A549 (cell line): ENCODE results near the gene GPR146. TPM values are rescaled to one million over a fixed set of nuclear protein-coding genes. Genes with fewer than 3 reads are reported as not detected.

ENCODE experiments used
- ATAC-seq, 2 experiments: fragments of 200-7000 bp in 1 of 2; fragments of >200 bp in 1 of 2; cut with Nextera tagmentation in 1 of 2; cut with Tn5 transposase in 1 of 2; 3 replicates each; pipeline versions ENCODE4 v1.8.0 to v1.9.1; 2018 to 2020; ENCODE audit warnings: mild to moderate bottlenecking in 1 of 2, moderate library complexity in 1 of 2
- CTCF ChIA-PET: fragments of 300-600 bp; sonication (Branson Sonifier 250); formaldehyde crosslinking; extraction: SDS; loops from one replicate; lab custom pipeline; 2021; ENCODE audit warnings: antibody characterized with exemption, inconsistent platforms; lab: Yijun Ruan, JAX
- POLR2A ChIA-PET: fragments of 350-600 bp; formaldehyde crosslinking; extraction: SDS; loops from one replicate; lab custom pipeline; 2021; ENCODE audit warnings: antibody characterized with exemption, inconsistent platforms; lab: Yijun Ruan, JAX
- DNase-seq, 2 experiments: peaks; one replicate each; pipeline versions ENCODE4 v3.0.0 to v3.0.0-alpha.2; 2011 to 2016; ENCODE audit warnings: low read depth in 1 of 2, low spot score in 1 of 2
- FAIRE-seq: peaks from 2 replicates; lab custom pipeline; 2011; peaks lifted over from hg19 to GRCh38; lab: Jason Lieb, UNC
- H3K27ac ChIP-seq, 2 experiments: fragments of >200 bp; sonication (Bioruptor Twin); formaldehyde crosslinking; 3 replicates each; pipeline ENCODE4 v1.5.1; 2016 to 2017
- H3K4me1 ChIP-seq: fragments of >200 bp; sonication (Bioruptor Twin); formaldehyde crosslinking; 3 replicates; pipeline ENCODE4 v1.6.1; 2016
- H3K4me2 ChIP-seq: fragments of >200 bp; sonication (Bioruptor Twin); formaldehyde crosslinking; 3 replicates; pipeline ENCODE4 v1.6.1; 2016
- H3K4me3 ChIP-seq: fragments of >200 bp; sonication (Bioruptor Twin); formaldehyde crosslinking; 3 replicates; pipeline ENCODE4 v1.5.1; 2016
- H3K9me3 ChIP-seq: fragments of >200 bp; sonication (Bioruptor Twin); formaldehyde crosslinking; 3 replicates; pipeline ENCODE4 v1.6.1; 2016
- BCL3 ChIP-seq: fragments of >200 bp; sonication (Bioruptor Twin); formaldehyde crosslinking; IDR thresholded peaks from 3 replicates; pipeline ENCODE4 v1.6.1; 2016
- CBX8 ChIP-seq: fragments of 200-600 bp; sonication (generic); IDR thresholded peaks from 2 replicates; pipeline ENCODE4 v1.6.1; 2016
- CHD2 ChIP-seq: fragments of 150-350 bp; IDR thresholded peaks from 2 replicates; pipeline ENCODE4 v1.6.1; 2014; ENCODE audit warnings: low read length; ENCODE audit not compliant: partially characterized antibody
- FOSB ChIP-seq: fragments of 250-450 bp; sonication (Bioruptor Pico); IDR thresholded peaks from 2 replicates; pipeline ENCODE4 v1.5.0; 2020; ENCODE audit warnings: mild to moderate bottlenecking, moderate library complexity
- FOSL2 ChIP-seq, 2 experiments: fragments of 450-650 bp in 1 of 2; fragments of >200 bp in 1 of 2; sonication (Bioruptor Twin) in 1 of 2; formaldehyde crosslinking; IDR thresholded peaks; 2 replicates each; pipeline versions ENCODE4 v1.5.0 to v1.6.1; 2016 to 2020; ENCODE audit warnings: mild to moderate bottlenecking in 1 of 2, moderate library complexity in 1 of 2
- FOXS1 ChIP-seq: fragments of 250-450 bp; sonication (Bioruptor Pico); IDR thresholded peaks from 2 replicates; pipeline ENCODE4 v1.5.0; 2020; ENCODE audit warnings: mild to moderate bottlenecking, moderate library complexity
- HDAC2 ChIP-seq: fragments of 200-600 bp; sonication (generic); IDR thresholded peaks from 2 replicates; pipeline ENCODE4 v1.6.1; 2016
- HES2 ChIP-seq: fragments of >200 bp; sonication (Bioruptor Twin); formaldehyde crosslinking; IDR thresholded peaks from 2 replicates; pipeline ENCODE4 v1.6.1; 2016
- HEYL ChIP-seq: fragments of 250-450 bp; sonication (Bioruptor Pico); IDR thresholded peaks from 2 replicates; pipeline ENCODE4 v1.8.0; 2021; ENCODE audit warnings: mild to moderate bottlenecking, moderate library complexity
- HOXA7 ChIP-seq: fragments of 250-450 bp; sonication (Bioruptor Pico); IDR thresholded peaks from 2 replicates; pipeline ENCODE4 v1.5.0; 2020; ENCODE audit warnings: mild to moderate bottlenecking, moderate library complexity
- JUN ChIP-seq, 2 experiments: fragments of >200 bp; sonication (Bioruptor Twin); formaldehyde crosslinking; IDR thresholded peaks; 2 replicates in 1 of 2; 3 replicates in 1 of 2; pipeline ENCODE4 v1.6.1; 2016 to 2017
- JUNB ChIP-seq: fragments of >200 bp; sonication (Bioruptor Twin); formaldehyde crosslinking; IDR thresholded peaks from 2 replicates; pipeline ENCODE4 v1.6.1; 2016
- MAX ChIP-seq: IDR thresholded peaks from 2 replicates; pipeline ENCODE4 v1.6.1; 2012
- MYC ChIP-seq: IDR thresholded peaks from 2 replicates; pipeline ENCODE4 v1.6.1; 2012; ENCODE audit warnings: mild to moderate bottlenecking, inconsistent platforms, low read length, improper control_type of control experiment, borderline replicate concordance
- NR3C1 ChIP-seq: fragments of >200 bp; sonication (Bioruptor Twin); formaldehyde crosslinking; IDR thresholded peaks from 3 replicates; pipeline ENCODE4 v1.6.1; 2017
- PBX3 ChIP-seq: IDR thresholded peaks from 2 replicates; pipeline ENCODE4 v1.6.1; 2012
- POLR2A ChIP-seq: IDR thresholded peaks from 2 replicates; pipeline ENCODE4 v1.6.1; 2012; ENCODE audit warnings: mild to moderate bottlenecking, low read length
- REST ChIP-seq: fragments of 200-600 bp; sonication (generic); IDR thresholded peaks from 2 replicates; pipeline ENCODE4 v1.6.1; 2016; ENCODE audit warnings: antibody characterized with exemption, mild to moderate bottlenecking, moderate library complexity
- RFX5 ChIP-seq: fragments of 450-650 bp; IDR thresholded peaks from 2 replicates; pipeline ENCODE4 v1.7.1; 2014; ENCODE audit warnings: antibody characterized with exemption, mild to moderate bottlenecking, moderate library complexity
- TFCP2L1 ChIP-seq: fragments of 250-450 bp; sonication (Bioruptor Pico); IDR thresholded peaks from 2 replicates; pipeline ENCODE4 v1.5.0; 2021; ENCODE audit warnings: mild to moderate bottlenecking
- USF2 ChIP-seq: fragments of 450-650 bp; IDR thresholded peaks from 2 replicates; pipeline ENCODE4 v1.6.1; 2014; ENCODE audit warnings: antibody characterized with exemption
- WGBS: methylation state at CpG from one replicate; pipeline ENCODE4 v1.1.6; 2017; ENCODE audit errors: missing lambda C conversion rate; 5-methylcytosine and 5-hydroxymethylcytosine counted together
- polyA plus RNA-seq, 4 experiments: library from polyadenylated mRNA; depleted of rRNA in 3 of 4; stranded (reverse); fragments of >200 nt; fragmentation: RNase III in 1 of 4; extraction: RNeasy Plus Mini Kit Qiagen cat#74134 plus additional on column Dnase treatment in 1 of 4; gene quantifications; 2 replicates in 3 of 4; 3 replicates in 1 of 4; pipeline ENCODE4 v1.2.3, GENCODE V29; 2011 to 2017

Gene GPR146
- polyA plus RNA-seq, 2 of the 4 experiments (the other 2 are of a cell fraction): 0.50 to 0.75 TPM

- Histone ChIP-seq H3K4me3 (no peak overlapping the region), H3K9me3 (no peaks in the 10 kb centered on the region), H3K4me1 (peaks cover 18% of the 10 kb centered on the region), H3K4me2 (no peak overlapping the region), H3K27ac (no peak overlapping the region)
- 83% methylated on average over 6 of the region's 7 CpGs for WGBS
- TF ChIP-seq USF2 (no peak), HDAC2 (no peak), MYC (no peak), FOXS1 (no peak), HOXA7 (CRISPR knock-in tag) (no peak), BCL3 (no peak), FOSL2 (IDR thresholded peaks at IDR 0.05) (no peak), FOSL2 (CRISPR knock-in tag; IDR thresholded peaks at IDR 0.05) (no peak), JUNB (no peak), FOSB (CRISPR knock-in tag) (no peak), TFCP2L1 (CRISPR knock-in tag) (no peak), CBX8 (no peak)
- no peak for DNase-seq
- ChIA-PET POLR2A (interaction anchor here (0.7 kb wide), 1 partner anchor 14 kb away, joined by 3 read pairs; no protein-coding TSS in a partner anchor), CTCF (interaction anchor here (0.7 to 7.2 kb wide), 6 partner anchors 9 to 135 kb away, joined by 3 to 84 read pairs (median 6); no protein-coding TSS in a partner anchor)
- ATAC-seq: no peak
- FAIRE-seq: no peak
Measured at GRCh38 chr7:1042492-1042833, 1.9 kb upstream of the GPR146 start.

GRCh38 chr7:1043552-1044188, 676 bp upstream of the GPR146 start:
- TF ChIP-seq PBX3: no peak
- no peak for TF ChIP-seq USF2
- TF ChIP-seq POLR2A: no peak
- no peak for TF ChIP-seq CHD2
- no peak for TF ChIP-seq JUN (IDR thresholded peaks at IDR 0.05)
- no peaks in the 10 kb centered on the region for H3K9me3 ChIP-seq
- FAIRE-seq (no peak), DNase-seq (no peak), ATAC-seq (no peak)
- 81% methylated on average over 18 of the region's 18 CpGs for WGBS
- POLR2A ChIA-PET: interaction anchor here (0.8 to 1.3 kb wide), 3 partner anchors 15 to 22 kb away, joined by 3 to 4 read pairs (median 3); no protein-coding TSS in a partner anchor
- CTCF ChIA-PET: interaction anchor here (0.9 to 7.2 kb wide), 7 partner anchors 10 to 58 kb away, joined by 3 to 84 read pairs (median 6); no protein-coding TSS in a partner anchor
- H3K4me1 ChIP-seq: peaks cover 18% of the 10 kb centered on the region
- H3K27ac ChIP-seq: peak overlapping the region; percentile 75 to 85
- peak overlapping the region; percentile 83 for H3K4me2 ChIP-seq
- peak overlapping the region; percentile 60 for H3K4me3 ChIP-seq

GRCh38 chr7:1045069-1046063, 1.0 kb downstream of the GPR146 start:
- WGBS: 73% methylated on average over 20 of the region's 21 CpGs
- ATAC-seq (no peak; a peak in 1 of 6 replicates), DNase-seq (no peak), FAIRE-seq (no peak)
- Histone ChIP-seq H3K27ac (peak overlapping the region in 1 of 2 experiments; percentile 85; a peak in 2 of 6 replicates), H3K4me1 (peaks cover 18% of the 10 kb centered on the region), H3K9me3 (no peaks in the 10 kb centered on the region), H3K4me3 (peak overlapping the region; percentile 60), H3K4me2 (peak overlapping the region; percentile 83)
- POLR2A ChIA-PET: interaction anchor here (0.9 to 1.3 kb wide), 2 partner anchors 16 to 93 kb away, joined by 4 read pairs; no protein-coding TSS in a partner anchor
- CTCF ChIA-PET: interaction anchor here (1.0 to 7.2 kb wide), 15 partner anchors 9 to 57 kb away, joined by 3 to 84 read pairs (median 5); no protein-coding TSS in a partner anchor
- no peak for TF ChIP-seq POLR2A
- no peak for TF ChIP-seq HES2
- no peak for TF ChIP-seq REST
- no peak for TF ChIP-seq MAX
- TF ChIP-seq RFX5: no peak
- TF ChIP-seq BCL3: no peak
- no peak for TF ChIP-seq NR3C1
- TF ChIP-seq HEYL (CRISPR knock-in tag): no peak
